ENCODE data around the gene KRT5. TPM values are rescaled to one million over a fixed set of nuclear protein-coding genes. Genes with fewer than 3 reads are reported as not detected.

Gene KRT5
- 1 to 10 TPM in 1 of 2 donors, under 1 TPM in 1; 0.39 to 1.1 TPM for total RNA-seq
- 2.6 TPM for polyA plus RNA-seq (ENCODE audit: insufficient read depth, low read depth, low replicate concordance)
- long read RNA-seq, donor 1, result 0 reads
- long read RNA-seq, donor 2, result 0 reads

DNA sequence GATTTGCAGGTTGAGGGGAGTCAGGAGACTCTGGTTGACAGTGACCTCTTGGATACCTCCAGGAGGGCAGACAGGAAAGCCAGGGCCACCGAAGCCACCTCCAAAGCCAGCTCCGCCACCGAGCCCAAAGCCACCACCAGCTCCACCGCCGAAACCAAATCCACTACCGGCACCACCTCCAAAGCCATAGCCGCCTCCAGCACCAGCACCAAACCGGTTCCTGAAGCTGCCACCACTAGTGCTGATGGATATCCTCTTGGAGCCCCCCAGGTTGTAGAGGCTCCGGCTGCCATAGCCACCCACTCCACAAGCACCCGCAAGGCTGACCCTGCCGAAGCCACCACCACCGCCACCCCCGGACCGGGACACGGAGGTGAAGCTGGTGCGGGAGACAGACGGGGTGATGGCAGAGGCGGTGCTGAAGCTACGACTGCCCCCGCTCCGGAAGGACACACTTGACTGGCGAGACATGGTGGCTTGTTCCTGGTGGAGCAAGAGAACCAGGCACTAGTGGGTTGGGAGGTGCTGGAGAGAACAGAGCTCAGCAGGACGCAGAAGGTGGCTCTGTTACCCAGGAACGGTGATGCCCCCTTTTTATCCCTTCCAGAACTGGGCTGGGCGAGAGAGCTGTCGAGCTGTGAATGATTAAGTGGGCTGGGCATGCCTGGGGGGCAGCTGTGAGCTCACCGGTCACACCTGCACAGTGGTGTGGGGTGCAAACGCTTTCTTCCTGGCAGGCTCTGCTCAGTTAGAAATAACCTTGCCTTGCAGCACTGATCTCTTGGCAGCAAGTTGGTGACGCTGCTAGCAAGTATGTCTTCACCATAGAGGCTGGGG lies at the start of gene KRT5:
TSS of gene KRT5 (minus strand) at position 569 of the 837 bp plus-strand sequence. CDS start at position 471, 98 bp downstream.
- Histone ChIP-seq H3K4me1 (no peaks in the 10 kb centered on the region), H3K27me3 (no peaks in the 10 kb centered on the region), H3K27ac (no peak within 1 kb of the TSS), H3K36me3 (ENCODE audit: low read depth, missing control alignments) (no peaks in the 10 kb centered on the region), H3K4me3 (no peak within 1 kb of the TSS), H3K9me3 (no peaks in the 10 kb centered on the region)
- WGBS, 2 donors, result 84 to 91% methylated on average over 12 to 29 of the region's 29 CpGs
- no peak for DNase-seq
- TF ChIP-seq, protein P1, sequence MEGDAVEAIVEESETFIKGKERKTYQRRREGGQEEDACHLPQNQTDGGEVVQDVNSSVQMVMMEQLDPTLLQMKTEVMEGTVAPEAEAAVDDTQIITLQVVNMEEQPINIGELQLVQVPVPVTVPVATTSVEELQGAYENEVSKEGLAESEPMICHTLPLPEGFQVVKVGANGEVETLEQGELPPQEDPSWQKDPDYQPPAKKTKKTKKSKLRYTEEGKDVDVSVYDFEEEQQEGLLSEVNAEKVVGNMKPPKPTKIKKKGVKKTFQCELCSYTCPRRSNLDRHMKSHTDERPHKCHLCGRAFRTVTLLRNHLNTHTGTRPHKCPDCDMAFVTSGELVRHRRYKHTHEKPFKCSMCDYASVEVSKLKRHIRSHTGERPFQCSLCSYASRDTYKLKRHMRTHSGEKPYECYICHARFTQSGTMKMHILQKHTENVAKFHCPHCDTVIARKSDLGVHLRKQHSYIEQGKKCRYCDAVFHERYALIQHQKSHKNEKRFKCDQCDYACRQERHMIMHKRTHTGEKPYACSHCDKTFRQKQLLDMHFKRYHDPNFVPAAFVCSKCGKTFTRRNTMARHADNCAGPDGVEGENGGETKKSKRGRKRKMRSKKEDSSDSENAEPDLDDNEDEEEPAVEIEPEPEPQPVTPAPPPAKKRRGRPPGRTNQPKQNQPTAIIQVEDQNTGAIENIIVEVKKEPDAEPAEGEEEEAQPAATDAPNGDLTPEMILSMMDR (IDR thresholded peaks at IDR 0.05), result no peak
- no peak for TF ChIP-seq POLR2A (IDR thresholded peaks at IDR 0.05)
- intact Hi-C loops (cut with DNase I; ENCODE audit: low total_unique reads), result no loop called here

DNA sequence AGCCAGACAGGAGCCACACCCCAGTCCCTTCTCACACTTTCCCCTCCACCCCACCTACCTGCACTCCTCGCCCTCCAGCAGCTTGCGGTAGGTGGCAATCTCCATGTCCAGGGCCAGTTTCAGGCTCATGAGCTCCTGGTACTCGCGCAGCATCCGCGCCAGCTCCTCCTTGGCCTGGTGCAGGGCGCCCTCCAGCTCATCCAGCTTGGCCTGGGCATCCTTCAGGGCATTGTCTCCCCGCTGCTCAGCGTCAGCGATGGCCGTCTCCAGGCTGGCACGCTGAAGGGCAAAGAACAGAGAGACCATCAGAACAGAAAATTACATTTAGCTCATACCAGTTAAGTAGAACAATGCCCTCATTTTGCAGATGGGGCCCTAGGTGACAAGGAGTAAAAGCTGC lies 47.9 kb upstream of the KRT5 start:
- no peak for TF ChIP-seq POLR2A (IDR thresholded peaks at IDR 0.05)
- TF ChIP-seq, protein P1 (IDR thresholded peaks at IDR 0.05), result no peak
- Histone ChIP-seq H3K27ac (no peak overlapping the region), H3K9me3 (no peaks in the 10 kb centered on the region), H3K4me1 (peaks cover 3% of the 10 kb centered on the region), H3K36me3 (ENCODE audit: low read depth, missing control alignments) (no peaks in the 10 kb centered on the region), H3K27me3 (no peaks in the 10 kb centered on the region), H3K4me3 (no peak overlapping the region)
- intact Hi-C loops (cut with DNase I; ENCODE audit: low total_unique reads), result no loop called here
- WGBS, 2 donors, result 79 to 81% methylated on average over 12 of the region's 12 CpGs
- DNase-seq, result no peak

DNA sequence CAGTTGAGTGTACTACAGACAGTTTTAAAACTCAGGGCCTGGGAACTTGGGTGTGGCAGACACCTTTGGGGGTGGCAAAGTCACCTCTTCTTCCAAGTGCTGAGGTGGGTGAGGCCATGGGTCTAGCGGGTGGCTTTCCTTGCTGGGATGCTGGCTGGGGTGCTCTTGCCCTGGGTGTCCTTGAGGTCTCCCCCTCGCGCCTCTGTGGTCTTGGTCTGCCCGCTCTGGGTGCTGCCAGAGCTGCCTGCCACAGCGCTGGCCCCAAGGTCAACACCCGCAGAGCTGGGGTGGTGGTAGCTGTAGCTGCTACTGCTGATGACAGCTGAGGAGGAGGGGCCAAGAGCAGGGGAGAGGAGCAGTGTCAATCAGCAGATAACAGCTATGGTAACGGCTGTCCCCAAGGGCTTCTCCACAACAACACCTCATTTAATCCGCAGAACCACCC lies 46.7 kb upstream of the KRT5 start:
- peak; percentile 25 for DNase-seq
- no peak overlapping the region for H3K27ac ChIP-seq
- no peaks in the 10 kb centered on the region for H3K9me3 ChIP-seq
- TF ChIP-seq, protein P1 (IDR thresholded peaks at IDR 0.05), result no peak
- TF ChIP-seq POLR2A (IDR thresholded peaks at IDR 0.05), result no peak
- no peaks in the 10 kb centered on the region for H3K36me3 ChIP-seq (ENCODE audit: low read depth, missing control alignments)
- H3K27me3 ChIP-seq, result no peaks in the 10 kb centered on the region
- intact Hi-C loops (cut with DNase I; ENCODE audit: low total_unique reads), result no loop called here
- WGBS, 2 donors, result 52 to 60% methylated on average over 5 to 8 of the region's 8 CpGs
- H3K4me3 ChIP-seq, result no peak overlapping the region
- peaks cover 3% of the 10 kb centered on the region for H3K4me1 ChIP-seq

DNA sequence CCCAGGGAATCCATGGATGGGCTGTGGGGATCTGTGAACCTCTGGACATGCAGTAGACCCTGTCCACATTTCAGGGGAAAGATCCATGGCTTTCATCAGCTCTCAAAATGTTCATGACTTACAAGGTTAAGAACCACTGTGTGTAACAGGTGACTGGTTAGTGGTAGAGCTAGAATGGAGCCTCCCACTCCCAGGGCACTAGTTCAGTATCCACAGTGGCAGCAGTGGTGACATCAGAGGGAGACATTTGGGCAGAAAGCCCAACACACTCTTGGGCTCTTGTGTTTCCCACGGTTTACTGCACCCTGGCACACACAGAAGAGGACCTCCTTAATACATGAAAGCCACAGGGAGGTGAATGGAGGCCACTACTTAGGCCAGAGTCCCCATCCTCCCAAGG lies 44.4 kb upstream of the KRT5 start:
- H3K36me3 ChIP-seq (ENCODE audit: low read depth, missing control alignments), result no peaks in the 10 kb centered on the region
- TF ChIP-seq, protein P1 (IDR thresholded peaks at IDR 0.05), result no peak
- no peak for TF ChIP-seq POLR2A (IDR thresholded peaks at IDR 0.05)
- peaks cover 3% of the 10 kb centered on the region for H3K4me1 ChIP-seq
- H3K27ac ChIP-seq, result no peak overlapping the region
- H3K27me3 ChIP-seq, result no peaks in the 10 kb centered on the region
- no peak overlapping the region for H3K4me3 ChIP-seq
- no peak for DNase-seq
- intact Hi-C loops (cut with DNase I; ENCODE audit: low total_unique reads), result no loop called here
- no peaks in the 10 kb centered on the region for H3K9me3 ChIP-seq
- 83 to 89% methylated on average over 1 of the region's 1 CpG for WGBS, 2 donors
